ENCODE measurements around the gene ARSB. TPM values are rescaled to one million over a fixed set of nuclear protein-coding genes. Genes with fewer than 3 reads are reported as not detected.

Gene ARSB
- total RNA-seq, 1 experiment from 2014 or later: 8.4 TPM

- no peaks in the 10 kb centered on the region for H3K79me2 ChIP-seq (ENCODE audit: low read depth)
- H3K27me3 ChIP-seq (ENCODE audit: insufficient read depth, low read depth): no peaks in the 10 kb centered on the region
- H3K4me3 ChIP-seq: no peak overlapping the region
- H4K20me1 ChIP-seq (ENCODE audit: insufficient read depth): no peaks in the 10 kb centered on the region
- no peak overlapping the region for H3K4me2 ChIP-seq
- no peaks in the 10 kb centered on the region for H3K36me3 ChIP-seq (ENCODE audit: low read depth)
- intact Hi-C loops (cut with micrococcal nuclease; ENCODE audit: unreplicated experiment): no loop called here
- peaks cover 4% of the 10 kb centered on the region; the same call in 1 of the 2 replicates for H3F3A ChIP-seq (ENCODE audit: insufficient read depth, low read depth)
- ChIA-PET CTCF (no interaction called here), POLR2A (ENCODE audit: unreplicated experiment) (no interaction called here)
- H3K4me1 ChIP-seq (replicated peaks; ENCODE audit: insufficient read depth): no peaks in the 10 kb centered on the region; the same call in 1 of the 2 replicates
- no TSS peak for BruUV-seq (replicated peaks)
- DNase-seq: no peak
- no peak overlapping the region for H3K27ac ChIP-seq
- no peaks in the 10 kb centered on the region for H3K9me2 ChIP-seq (ENCODE audit: insufficient read depth)
- no peak for TF ChIP-seq EZH2 (IDR thresholded peaks at IDR 0.05; ENCODE audit: low read depth)
- TF ChIP-seq CTCF (conservative IDR thresholded peaks at IDR 0.05): no peak
- H2AFZ ChIP-seq: no peak overlapping the region
- peaks cover 6% of the 10 kb centered on the region; the same call in 1 of the 2 replicates for H3K9me3 ChIP-seq (ENCODE audit: insufficient read depth, low read depth)
These were observed 181.2 kb downstream of the ARSB start for GRCh38 chr5:78803941-78804340.

DNA sequence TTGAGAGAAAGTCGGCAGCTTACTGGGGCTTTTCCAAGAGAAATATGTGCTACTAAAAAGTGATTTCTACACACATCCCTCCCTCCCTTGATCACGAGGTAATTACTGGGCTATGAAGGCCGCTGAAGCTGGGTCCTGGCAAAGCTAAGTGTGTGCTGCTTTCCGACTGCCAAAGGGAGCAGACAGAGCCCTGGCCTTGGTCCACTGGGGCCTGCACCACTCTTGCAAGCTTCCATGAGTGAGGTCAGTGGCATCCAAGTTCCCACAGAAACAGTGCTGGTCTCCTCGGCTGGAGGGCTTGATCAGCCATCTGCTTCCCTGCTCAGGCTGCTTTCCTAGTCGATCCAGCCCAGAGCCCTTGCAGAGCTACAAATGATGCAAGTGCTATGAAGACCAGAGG lies 181.8 kb downstream of the ARSB start:
- H3F3A ChIP-seq (ENCODE audit: insufficient read depth, low read depth): peaks cover 4% of the 10 kb centered on the region; the same call in 1 of the 2 replicates
- H3K9me3 ChIP-seq (ENCODE audit: insufficient read depth, low read depth): peaks cover 6% of the 10 kb centered on the region; the same call in 1 of the 2 replicates
- POLR2A ChIA-PET (ENCODE audit: unreplicated experiment): no interaction called here
- intact Hi-C loops (cut with micrococcal nuclease; ENCODE audit: unreplicated experiment): no loop called here
- H4K20me1 ChIP-seq (ENCODE audit: insufficient read depth): no peaks in the 10 kb centered on the region
- DNase-seq: no peak
- no peaks in the 10 kb centered on the region for H3K79me2 ChIP-seq (ENCODE audit: low read depth)
- H3K4me1 ChIP-seq (replicated peaks; ENCODE audit: insufficient read depth): no peaks in the 10 kb centered on the region; the same call in 1 of the 2 replicates
- no peaks in the 10 kb centered on the region for H3K27me3 ChIP-seq (ENCODE audit: insufficient read depth, low read depth)
- no TSS peak for BruUV-seq (replicated peaks)
- no peak overlapping the region for H3K4me2 ChIP-seq
- CTCF ChIA-PET: no interaction called here
- no peaks in the 10 kb centered on the region for H3K36me3 ChIP-seq (ENCODE audit: low read depth)
- H2AFZ ChIP-seq: no peak overlapping the region
- no peak overlapping the region for H3K4me3 ChIP-seq
- TF ChIP-seq CTCF (conservative IDR thresholded peaks at IDR 0.05) (no peak), EZH2 (IDR thresholded peaks at IDR 0.05; ENCODE audit: low read depth) (no peak)
- no peaks in the 10 kb centered on the region for H3K9me2 ChIP-seq (ENCODE audit: insufficient read depth)
- no peak overlapping the region for H3K27ac ChIP-seq

- no peak overlapping the region for H2AFZ ChIP-seq
- no TSS peak for BruUV-seq (replicated peaks)
- H4K20me1 ChIP-seq (ENCODE audit: insufficient read depth): no peaks in the 10 kb centered on the region
- H3K9me2 ChIP-seq (ENCODE audit: insufficient read depth): no peaks in the 10 kb centered on the region
- ChIA-PET POLR2A (ENCODE audit: unreplicated experiment) (interaction anchor here (0.5 kb wide), 1 partner anchor 164 kb away, joined by 3 read pairs; no protein-coding TSS in a partner anchor), CTCF (no interaction called here)
- no peaks in the 10 kb centered on the region for H3K27me3 ChIP-seq (ENCODE audit: insufficient read depth, low read depth)
- DNase-seq: no peak
- no peaks in the 10 kb centered on the region for H3F3A ChIP-seq (ENCODE audit: insufficient read depth, low read depth)
- TF ChIP-seq EZH2 (IDR thresholded peaks at IDR 0.05; ENCODE audit: low read depth) (no peak), CTCF (conservative IDR thresholded peaks at IDR 0.05) (no peak)
- H3K9me3 ChIP-seq (ENCODE audit: insufficient read depth, low read depth): peaks cover 6% of the 10 kb centered on the region; the same call in 1 of the 2 replicates
- no peaks in the 10 kb centered on the region for H3K36me3 ChIP-seq (ENCODE audit: low read depth)
- H3K4me1 ChIP-seq (replicated peaks; ENCODE audit: insufficient read depth): no peaks in the 10 kb centered on the region; the same call in 1 of the 2 replicates
- intact Hi-C loops (cut with micrococcal nuclease; ENCODE audit: unreplicated experiment): no loop called here
- no peak overlapping the region for H3K27ac ChIP-seq
- H3K4me3 ChIP-seq: no peak overlapping the region
- no peaks in the 10 kb centered on the region for H3K79me2 ChIP-seq (ENCODE audit: low read depth)
- no peak overlapping the region for H3K4me2 ChIP-seq
These were observed 183.7 kb downstream of the ARSB start for GRCh38 chr5:78801413-78801812.

All from PC-9 (cell line).